ENCODE measurements around the gene HSD17B1. TPM values are rescaled to one million over a fixed set of nuclear protein-coding genes. Genes with fewer than 3 reads are reported as not detected.

Gene HSD17B1
- total RNA-seq, 1 donor from 2014 or later: 1.4 TPM

GRCh38 chr17:42584880-42585279, 32.2 kb downstream of the HSD17B1 start:
- Mint-ChIP-seq H3K27ac (ENCODE audit: unreplicated experiment) (no peak overlapping the region), H3K9me3 (ENCODE audit: unreplicated experiment) (no peaks in the 10 kb centered on the region), H3K27me3 (ENCODE audit: unreplicated experiment) (no peaks in the 10 kb centered on the region), H3K4me1 (ENCODE audit: unreplicated experiment) (peaks cover 2% of the 10 kb centered on the region), H3K4me3 (ENCODE audit: unreplicated experiment) (no peak overlapping the region), H3K36me3 (ENCODE audit: unreplicated experiment) (peaks cover 45% of the 10 kb centered on the region)
- no peak for TF ChIP-seq CTCF (IDR thresholded peaks at IDR 0.05)
- DNase-seq (ENCODE audit: extremely low spot score, unreplicated experiment): no peak

GRCh38 chr17:42585353-42585752, 32.6 kb downstream of the HSD17B1 start:
- H3K9me3 Mint-ChIP-seq (ENCODE audit: unreplicated experiment): no peaks in the 10 kb centered on the region
- no peak overlapping the region for H3K4me3 Mint-ChIP-seq (ENCODE audit: unreplicated experiment)
- DNase-seq (ENCODE audit: extremely low spot score, unreplicated experiment): no peak
- peaks cover 2% of the 10 kb centered on the region for H3K4me1 Mint-ChIP-seq (ENCODE audit: unreplicated experiment)
- H3K27ac Mint-ChIP-seq (ENCODE audit: unreplicated experiment): no peak overlapping the region
- no peak for TF ChIP-seq CTCF (IDR thresholded peaks at IDR 0.05)
- H3K27me3 Mint-ChIP-seq (ENCODE audit: unreplicated experiment): no peaks in the 10 kb centered on the region
- peaks cover 46% of the 10 kb centered on the region for H3K36me3 Mint-ChIP-seq (ENCODE audit: unreplicated experiment)

GRCh38 chr17:42586514-42587230, 33.9 kb downstream of the HSD17B1 start:
- Mint-ChIP-seq H3K27ac (ENCODE audit: unreplicated experiment) (no peak overlapping the region), H3K27me3 (ENCODE audit: unreplicated experiment) (no peaks in the 10 kb centered on the region), H3K9me3 (ENCODE audit: unreplicated experiment) (no peaks in the 10 kb centered on the region), H3K4me3 (ENCODE audit: unreplicated experiment) (no peak overlapping the region), H3K36me3 (ENCODE audit: unreplicated experiment) (peaks cover 48% of the 10 kb centered on the region), H3K4me1 (ENCODE audit: unreplicated experiment) (peaks cover 2% of the 10 kb centered on the region)
- DNase-seq (ENCODE audit: extremely low spot score, unreplicated experiment): no peak
- no peak for TF ChIP-seq CTCF (IDR thresholded peaks at IDR 0.05)

- H3K27me3 Mint-ChIP-seq (ENCODE audit: unreplicated experiment): no peaks in the 10 kb centered on the region
- H3K9me3 Mint-ChIP-seq (ENCODE audit: unreplicated experiment): no peaks in the 10 kb centered on the region
- no peak overlapping the region for H3K27ac Mint-ChIP-seq (ENCODE audit: unreplicated experiment)
- H3K4me1 Mint-ChIP-seq (ENCODE audit: unreplicated experiment): peaks cover 2% of the 10 kb centered on the region
- no peak for DNase-seq (ENCODE audit: extremely low spot score, unreplicated experiment)
- H3K36me3 Mint-ChIP-seq (ENCODE audit: unreplicated experiment): peaks cover 34% of the 10 kb centered on the region
- H3K4me3 Mint-ChIP-seq (ENCODE audit: unreplicated experiment): no peak overlapping the region
- TF ChIP-seq CTCF (IDR thresholded peaks at IDR 0.05): no peak
Measured at GRCh38 chr17:42590886-42591285, 38.2 kb downstream of the HSD17B1 start.

- Mint-ChIP-seq H3K27me3 (ENCODE audit: unreplicated experiment) (no peaks in the 10 kb centered on the region), H3K4me1 (ENCODE audit: unreplicated experiment) (peaks cover 2% of the 10 kb centered on the region), H3K4me3 (ENCODE audit: unreplicated experiment) (no peak overlapping the region), H3K27ac (ENCODE audit: unreplicated experiment) (no peak overlapping the region), H3K36me3 (ENCODE audit: unreplicated experiment) (peaks cover 31% of the 10 kb centered on the region), H3K9me3 (ENCODE audit: unreplicated experiment) (no peaks in the 10 kb centered on the region)
- no peak for TF ChIP-seq CTCF (IDR thresholded peaks at IDR 0.05)
- DNase-seq (ENCODE audit: extremely low spot score, unreplicated experiment): no peak
Measured at GRCh38 chr17:42591411-42591810, 38.7 kb downstream of the HSD17B1 start.
